NCI-H2227 (cell line): ENCODE results near the gene TMED4.
"Not testable (repeated sequence)": the region's sequence is repeated elsewhere in the genome, so short reads cannot be mapped to it uniquely, and the experiment has no call there.

ENCODE experiments used
- DNase-seq: peaks from one replicate; lab custom pipeline; 2025; ENCODE audit not compliant: unreplicated experiment; lab: John Stamatoyannopoulos, UW

TMED4 gene

GRCh38 chr7:44569959-44570358, 12.1 kb downstream of the TMED4 start:
- DNase-seq, result no peak

GRCh38 chr7:44568771-44569560, 13.1 kb downstream of the TMED4 start:
- no peak for DNase-seq

GRCh38 chr7:44567884-44568283, 14.1 kb downstream of the TMED4 start:
- no peak for DNase-seq

GRCh38 chr7:44566680-44567079, 15.4 kb downstream of the TMED4 start:
- DNase-seq, result no peak

- DNase-seq, result no peak
Measured at GRCh38 chr7:44565795-44566559, 16.1 kb downstream of the TMED4 start.

- DNase-seq, result peak; percentile 67
Measured at GRCh38 chr7:44565097-44565794, 16.8 kb downstream of the TMED4 start.

- DNase-seq, result no peak
Measured at GRCh38 chr7:44564606-44565005, 17.4 kb downstream of the TMED4 start.

- DNase-seq, result no peak
Measured at GRCh38 chr7:44563171-44563679, 18.8 kb downstream of the TMED4 start.

- DNase-seq, result not testable (repeated sequence)
Measured at GRCh38 chr7:44562622-44562962, 19.4 kb downstream of the TMED4 start.

- no peak for DNase-seq
Measured at GRCh38 chr7:44561962-44562621, 19.9 kb downstream of the TMED4 start.

- DNase-seq, result no peak
Measured at GRCh38 chr7:44561481-44561880, 20.6 kb downstream of the TMED4 start.

GRCh38 chr7:44559485-44559884, 22.5 kb downstream of the TMED4 start:
- no peak for DNase-seq

- DNase-seq, result no peak
Measured at GRCh38 chr7:44557485-44557884, 24.5 kb downstream of the TMED4 start.

- no peak for DNase-seq
Measured at GRCh38 chr7:44555350-44555749, 26.7 kb downstream of the TMED4 start.

- DNase-seq, result not testable (repeated sequence)
Measured at GRCh38 chr7:44552473-44553005, 29.5 kb downstream of the TMED4 start.

- no peak for DNase-seq
Measured at GRCh38 chr7:44549457-44549856, 32.6 kb downstream of the TMED4 start.

GRCh38 chr7:44548893-44549292, 33.1 kb downstream of the TMED4 start:
- no peak for DNase-seq

- no peak for DNase-seq
Measured at GRCh38 chr7:44547536-44548231, 34.3 kb downstream of the TMED4 start.

- DNase-seq, result no peak
Measured at GRCh38 chr7:44541876-44542610, 40.0 kb downstream of the TMED4 start.
